ENCODE data around the gene MRPL36.

DNA sequence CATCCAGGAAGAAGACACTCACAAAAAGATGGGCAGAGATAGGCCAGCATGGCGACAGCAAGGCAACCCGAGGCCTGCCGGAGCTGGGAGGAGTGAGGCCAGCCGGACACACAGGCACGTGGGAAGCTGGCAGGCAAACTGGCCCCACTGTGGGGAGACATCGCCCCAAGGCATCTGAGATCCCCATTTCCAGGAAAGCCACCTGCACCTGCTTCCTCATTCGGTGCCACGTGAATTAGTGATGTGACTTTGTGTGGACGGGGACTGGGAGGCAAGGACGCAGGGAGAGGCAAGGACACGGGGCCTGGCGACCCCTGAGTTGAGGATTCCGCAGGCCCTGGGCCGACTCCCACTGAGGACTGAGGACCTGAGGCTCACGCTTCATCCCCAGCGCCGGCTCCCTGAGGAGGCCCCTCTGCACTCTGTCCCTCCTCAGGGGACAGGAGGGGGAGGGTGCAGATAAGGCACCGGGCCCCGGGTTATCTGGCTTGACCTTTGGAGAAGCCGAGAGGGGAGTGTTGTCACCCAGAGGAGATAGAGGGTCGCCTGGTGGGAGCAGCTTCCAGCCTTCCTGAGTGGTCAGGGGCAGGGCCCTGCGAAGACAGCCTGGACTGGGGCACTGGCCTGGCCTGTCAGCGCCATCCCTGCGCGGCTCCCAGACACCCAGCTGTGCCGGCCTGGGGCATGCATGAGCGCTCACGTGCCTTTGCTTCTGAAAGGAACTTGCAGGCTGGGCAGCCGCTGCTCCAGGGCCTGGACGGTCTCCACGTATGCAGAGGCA is 41.3 kb upstream of the MRPL36 start:
- TF ChIP-seq, protein P1, sequence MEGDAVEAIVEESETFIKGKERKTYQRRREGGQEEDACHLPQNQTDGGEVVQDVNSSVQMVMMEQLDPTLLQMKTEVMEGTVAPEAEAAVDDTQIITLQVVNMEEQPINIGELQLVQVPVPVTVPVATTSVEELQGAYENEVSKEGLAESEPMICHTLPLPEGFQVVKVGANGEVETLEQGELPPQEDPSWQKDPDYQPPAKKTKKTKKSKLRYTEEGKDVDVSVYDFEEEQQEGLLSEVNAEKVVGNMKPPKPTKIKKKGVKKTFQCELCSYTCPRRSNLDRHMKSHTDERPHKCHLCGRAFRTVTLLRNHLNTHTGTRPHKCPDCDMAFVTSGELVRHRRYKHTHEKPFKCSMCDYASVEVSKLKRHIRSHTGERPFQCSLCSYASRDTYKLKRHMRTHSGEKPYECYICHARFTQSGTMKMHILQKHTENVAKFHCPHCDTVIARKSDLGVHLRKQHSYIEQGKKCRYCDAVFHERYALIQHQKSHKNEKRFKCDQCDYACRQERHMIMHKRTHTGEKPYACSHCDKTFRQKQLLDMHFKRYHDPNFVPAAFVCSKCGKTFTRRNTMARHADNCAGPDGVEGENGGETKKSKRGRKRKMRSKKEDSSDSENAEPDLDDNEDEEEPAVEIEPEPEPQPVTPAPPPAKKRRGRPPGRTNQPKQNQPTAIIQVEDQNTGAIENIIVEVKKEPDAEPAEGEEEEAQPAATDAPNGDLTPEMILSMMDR (IDR thresholded peaks at IDR 0.05) = no peak
- TF ChIP-seq POLR2A (IDR thresholded peaks at IDR 0.05) (no peak), POLR2AphosphoS5 (IDR thresholded peaks at IDR 0.05) (no peak)
